Brain pericyte (primary cell): ENCODE measurements around the gene MIA2.

Experiments
- DNase-seq: peaks from one replicate; pipeline ENCODE4 v3.0.0-alpha.2; 2012; ENCODE audit warnings: low read depth, low spot score

MIA2 gene

DNA sequence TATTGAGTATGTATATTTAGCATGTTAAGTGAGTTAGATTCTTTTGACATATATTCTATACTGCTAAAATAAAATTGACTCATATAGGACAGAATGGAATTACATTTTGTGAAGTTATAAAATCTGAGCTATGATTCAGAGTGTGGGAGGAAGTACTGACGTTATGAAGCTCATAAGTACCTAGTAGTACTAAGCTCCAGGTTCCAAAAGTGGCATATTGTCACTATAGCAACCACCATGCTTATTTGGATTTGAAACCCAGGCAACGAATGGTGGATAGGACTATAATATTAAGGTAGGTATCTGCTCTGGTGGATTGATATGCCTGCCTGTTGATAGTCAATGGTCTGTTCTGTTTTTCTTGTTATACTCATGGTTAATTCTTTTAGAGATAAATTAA, 200.7 kb downstream of the MIA2 start:
- no peak for DNase-seq

DNA sequence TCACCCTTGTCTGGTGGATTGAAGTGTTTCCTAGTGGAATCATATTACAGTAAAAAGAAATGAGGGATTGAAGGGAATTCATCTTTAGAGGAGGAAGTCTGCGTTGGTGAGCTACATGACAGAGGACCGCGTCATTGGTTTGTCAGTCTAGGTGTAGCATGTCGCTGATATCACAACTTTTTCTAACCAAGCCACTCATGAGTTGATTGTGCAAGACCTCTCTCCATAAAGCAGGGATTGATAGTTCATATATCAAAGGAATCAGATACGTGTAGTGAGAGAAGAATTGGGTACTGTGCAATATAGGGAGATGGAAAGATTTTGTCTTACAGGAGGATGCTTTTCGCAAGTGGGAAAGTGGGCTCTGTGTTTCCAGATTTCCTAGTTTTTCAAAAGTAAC, 201.5 kb downstream of the MIA2 start:
- no peak for DNase-seq
